NCI-H226 (cell line): ENCODE results near the gene TMEM179.

Experiments used
- DNase-seq: peaks from one replicate; pipeline ENCODE4 v3.0.0-alpha.2; 2015

The TMEM179 gene

GRCh38 chr14:104567141-104567956 lies 37.2 kb downstream of the TMEM179 start:
- DNase-seq, result no peak

GRCh38 chr14:104564744-104565679 lies 39.6 kb downstream of the TMEM179 start:
- DNase-seq, result no peak

GRCh38 chr14:104563742-104564615 lies 40.6 kb downstream of the TMEM179 start:
- peak; percentile 49 for DNase-seq

GRCh38 chr14:104563191-104563741 lies 41.3 kb downstream of the TMEM179 start:
- DNase-seq, result no peak

GRCh38 chr14:104562606-104563005 lies 42.0 kb downstream of the TMEM179 start:
- DNase-seq, result no peak

- DNase-seq, result no peak
Measured at GRCh38 chr14:104561632-104562495, 42.7 kb downstream of the TMEM179 start.

GRCh38 chr14:104561124-104561557 lies 43.4 kb downstream of the TMEM179 start:
- no peak for DNase-seq

- no peak for DNase-seq
Measured at GRCh38 chr14:104560586-104560945, 44.0 kb downstream of the TMEM179 start.

- no peak for DNase-seq
Measured at GRCh38 chr14:104559804-104560585, 44.6 kb downstream of the TMEM179 start.

GRCh38 chr14:104559028-104559803 lies 45.4 kb downstream of the TMEM179 start:
- no peak for DNase-seq

- DNase-seq, result no peak
Measured at GRCh38 chr14:104558231-104559027, 46.1 kb downstream of the TMEM179 start.

- no peak for DNase-seq
Measured at GRCh38 chr14:104557766-104558165, 46.8 kb downstream of the TMEM179 start.

- DNase-seq, result no peak
Measured at GRCh38 chr14:104557086-104557485, 47.5 kb downstream of the TMEM179 start.

- no peak for DNase-seq
Measured at GRCh38 chr14:104556256-104557021, 48.1 kb downstream of the TMEM179 start.

GRCh38 chr14:104555430-104556255 lies 48.9 kb downstream of the TMEM179 start:
- DNase-seq, result no peak

- DNase-seq, result no peak
Measured at GRCh38 chr14:104554608-104555429, 49.8 kb downstream of the TMEM179 start.
